Esophagus squamous epithelium (tissue), 4 donors: Measurements from ENCODE around the gene ELAVL2.

ENCODE experiments used
- CTCF ChIP-seq, 6 experiments: fragments of 450-650 bp in 4 of 6; fragments of 200-600 bp in 2 of 6; sonication (generic) in 2 of 6; IDR thresholded peaks; one replicate each; pipeline ENCODE4 v1.5.1; 2016 to 2019; ENCODE audit warnings: antibody characterized with exemption in 6 of 6, mild to moderate bottlenecking in 4 of 6, moderate library complexity in 4 of 6
- POLR2A ChIP-seq, 4 donors: fragments of 450-650 bp; IDR thresholded peaks; one replicate each; pipeline ENCODE4 v1.6.1; 2017; ENCODE audit warnings: antibody characterized with exemption in 4 of 4, mild to moderate bottlenecking in 4 of 4, moderate library complexity in 3 of 4

- no peak for TF ChIP-seq CTCF (IDR thresholded peaks at IDR 0.05)
- no peak for TF ChIP-seq POLR2A (IDR thresholded peaks at IDR 0.05)
These were observed 162.5 kb downstream of the ELAVL2 start for GRCh38 chr9:23663536-23663935.
